SH-SY5Y (cell line): ENCODE measurements around the gene CCDC97.

Experiments used
- GATA2 ChIP-seq: IDR thresholded peaks from 2 replicates; pipeline ENCODE4 v1.6.1; 2011; ENCODE audit warnings: mild to moderate bottlenecking, low read depth, low read length
- GATA3 ChIP-seq: IDR thresholded peaks from 2 replicates; pipeline ENCODE4 v1.6.1; 2011; ENCODE audit warnings: low read depth, mild to moderate bottlenecking, low read length, moderate library complexity

DNA sequence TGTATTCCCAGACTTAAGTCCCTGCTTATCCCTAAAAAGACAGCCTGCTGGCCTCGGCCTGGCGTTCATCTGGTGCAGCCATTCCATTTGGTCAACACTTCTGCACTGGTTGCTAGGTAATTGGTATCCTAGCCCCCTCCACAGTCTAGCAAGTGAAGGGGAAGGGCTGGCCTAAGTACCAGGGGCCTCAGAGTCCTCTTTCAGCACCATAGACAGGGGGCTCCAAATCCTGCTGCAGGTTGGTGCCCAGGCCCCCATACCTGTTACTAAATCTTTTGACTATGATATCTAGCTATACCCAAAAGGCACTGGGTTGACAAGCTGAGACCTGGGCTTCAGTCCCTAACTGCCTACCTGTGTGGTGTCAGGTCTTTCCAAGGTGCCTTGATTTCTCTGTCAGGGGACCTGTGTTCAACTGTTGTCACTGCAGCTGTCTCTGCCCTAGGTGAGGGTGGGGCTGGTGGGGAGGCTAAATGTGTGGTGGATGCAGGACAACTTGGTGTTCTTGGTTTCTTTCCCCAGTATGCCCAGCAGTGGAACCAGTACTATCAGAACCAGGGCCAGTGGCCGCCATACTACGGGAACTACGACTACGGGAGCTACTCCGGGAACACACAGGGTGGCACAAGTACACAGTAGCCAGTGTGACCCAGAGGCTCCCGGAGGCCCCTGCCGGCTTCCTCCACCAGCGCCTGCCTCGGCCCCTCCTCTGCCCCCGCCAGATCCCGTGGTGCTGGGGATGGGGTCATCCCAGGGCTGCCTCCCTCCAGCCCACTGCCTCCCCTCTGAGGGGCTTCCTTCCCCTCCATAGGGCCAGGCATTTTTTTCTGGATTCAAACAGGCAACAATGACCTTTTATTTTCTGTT, 3.8 kb upstream of the CCDC97 start:
- no peak for TF ChIP-seq GATA2
- no peak for TF ChIP-seq GATA3
